ENCODE results near the gene TSGA10IP. TPM values are rescaled to one million over a fixed set of nuclear protein-coding genes. Genes with fewer than 3 reads are reported as not detected.

Gene TSGA10IP
- total RNA-seq, 2 donors from 2014 or later, result not detected

DNA sequence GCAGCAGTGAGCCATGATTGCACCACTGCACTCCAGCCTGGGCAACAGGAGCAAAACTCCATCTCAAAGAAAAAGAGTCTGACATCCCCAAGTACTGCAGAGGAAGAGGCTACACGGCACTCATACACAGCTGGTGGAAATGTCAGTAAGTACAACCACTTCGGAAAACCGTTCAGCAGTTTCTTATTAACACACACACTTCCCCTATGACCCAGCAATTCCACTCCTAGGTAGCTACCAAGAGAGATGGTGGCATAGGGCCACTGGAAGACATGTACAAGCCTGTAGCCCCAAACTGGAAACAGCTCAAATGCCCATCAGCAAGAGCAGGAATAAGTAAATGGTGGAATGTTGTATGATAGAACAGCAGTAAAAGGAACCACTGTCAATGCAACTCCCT is 22.7 kb upstream of the TSGA10IP start:
- TF ChIP-seq, protein P1, sequence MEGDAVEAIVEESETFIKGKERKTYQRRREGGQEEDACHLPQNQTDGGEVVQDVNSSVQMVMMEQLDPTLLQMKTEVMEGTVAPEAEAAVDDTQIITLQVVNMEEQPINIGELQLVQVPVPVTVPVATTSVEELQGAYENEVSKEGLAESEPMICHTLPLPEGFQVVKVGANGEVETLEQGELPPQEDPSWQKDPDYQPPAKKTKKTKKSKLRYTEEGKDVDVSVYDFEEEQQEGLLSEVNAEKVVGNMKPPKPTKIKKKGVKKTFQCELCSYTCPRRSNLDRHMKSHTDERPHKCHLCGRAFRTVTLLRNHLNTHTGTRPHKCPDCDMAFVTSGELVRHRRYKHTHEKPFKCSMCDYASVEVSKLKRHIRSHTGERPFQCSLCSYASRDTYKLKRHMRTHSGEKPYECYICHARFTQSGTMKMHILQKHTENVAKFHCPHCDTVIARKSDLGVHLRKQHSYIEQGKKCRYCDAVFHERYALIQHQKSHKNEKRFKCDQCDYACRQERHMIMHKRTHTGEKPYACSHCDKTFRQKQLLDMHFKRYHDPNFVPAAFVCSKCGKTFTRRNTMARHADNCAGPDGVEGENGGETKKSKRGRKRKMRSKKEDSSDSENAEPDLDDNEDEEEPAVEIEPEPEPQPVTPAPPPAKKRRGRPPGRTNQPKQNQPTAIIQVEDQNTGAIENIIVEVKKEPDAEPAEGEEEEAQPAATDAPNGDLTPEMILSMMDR (IDR thresholded peaks at IDR 0.05), result no peak

DNA sequence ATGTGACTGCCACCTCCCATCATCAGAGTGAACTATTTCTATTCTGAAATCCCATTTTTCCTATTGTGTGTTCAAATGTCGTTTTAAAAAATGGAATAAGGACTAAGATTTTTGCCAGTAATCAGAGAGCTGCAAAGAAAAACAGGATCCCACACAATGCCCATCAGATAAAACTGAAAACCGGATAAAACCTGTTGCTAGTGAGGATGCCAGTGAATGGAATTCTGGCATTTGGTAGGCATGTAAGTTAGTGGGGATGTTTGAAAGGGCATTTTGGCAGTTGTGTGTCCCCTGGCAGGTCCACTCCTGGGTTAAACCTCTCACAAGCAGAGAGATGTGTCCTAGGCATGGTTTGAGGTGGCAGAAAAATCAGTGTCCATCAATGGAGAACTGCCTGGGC is 19.9 kb upstream of the TSGA10IP start:
- Histone ChIP-seq H3K27me3 (no peaks in the 10 kb centered on the region), H3K4me1 (peaks cover 0 to 8% of the 10 kb centered on the region in 2 donors), H3K36me3 (peaks cover 12% of the 10 kb centered on the region), H3K9me3 (no peaks in the 10 kb centered on the region), H3K4me3 (no peak overlapping the region), H3K27ac (no peak overlapping the region)
- no peak for DNase-seq (ENCODE audit: low spot score)
- TF ChIP-seq, protein P1 (IDR thresholded peaks at IDR 0.05), result no peak

More for the DNA sequence above, 22.7 kb upstream of the TSGA10IP start:
- H3K4me1 ChIP-seq, result peaks cover 0 to 23% of the 10 kb centered on the region in 2 donors
- H3K27me3 ChIP-seq, result no peaks in the 10 kb centered on the region
- no peak for DNase-seq (ENCODE audit: low spot score)
- H3K27ac ChIP-seq, result no peak overlapping the region
- no peaks in the 10 kb centered on the region for H3K9me3 ChIP-seq
- no peak overlapping the region for H3K4me3 ChIP-seq
- peaks cover 12% of the 10 kb centered on the region for H3K36me3 ChIP-seq

DNA sequence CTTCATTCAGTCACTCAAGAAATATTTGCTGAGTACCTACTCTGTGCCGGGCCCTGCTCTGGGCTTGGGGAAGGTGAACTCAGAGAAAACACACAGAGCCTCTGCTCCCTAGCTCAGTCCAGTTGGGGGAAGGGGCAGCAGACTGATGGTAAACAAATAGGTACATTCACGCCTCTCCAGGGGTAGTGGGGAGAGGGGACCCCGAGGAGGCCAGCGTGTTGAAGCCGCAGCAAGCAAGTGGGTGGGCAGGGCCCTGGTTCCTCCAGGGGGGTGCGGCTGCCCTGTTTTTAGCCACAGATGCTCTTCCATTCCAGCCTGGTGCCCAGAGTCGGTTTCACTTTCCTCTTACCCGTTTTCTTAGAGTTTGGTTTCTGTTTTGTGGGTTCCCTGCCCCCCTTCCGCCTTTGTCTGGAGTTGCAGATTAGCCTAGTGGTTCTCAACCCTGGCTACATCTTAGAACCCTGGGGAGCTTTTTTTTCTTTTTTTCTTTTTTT is 17.3 kb upstream of the TSGA10IP start:
- no peak for DNase-seq (ENCODE audit: low spot score)
- H3K4me3 ChIP-seq, result no peak overlapping the region

DNA sequence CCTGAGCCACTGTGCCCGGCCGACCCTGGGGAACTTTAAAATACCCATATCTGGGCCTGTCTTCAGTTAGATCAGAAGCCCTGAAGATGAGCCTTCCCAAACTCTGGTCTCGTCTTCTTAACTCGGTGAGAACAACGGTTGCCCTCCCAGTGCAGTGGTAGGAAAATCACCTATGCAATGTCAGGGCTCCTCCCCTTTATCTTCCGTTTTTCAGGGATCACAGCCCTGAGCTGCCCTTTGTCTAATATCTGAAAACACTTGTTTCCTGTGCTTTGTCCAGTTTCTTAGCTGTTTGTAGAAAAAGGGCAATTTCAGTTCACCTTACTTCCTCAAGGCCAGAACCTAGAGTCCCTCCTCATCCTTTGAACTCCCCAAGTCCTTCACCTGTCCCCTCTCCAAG is 16.6 kb upstream of the TSGA10IP start:
- Histone ChIP-seq H3K27ac (no peak overlapping the region), H3K27me3 (no peaks in the 10 kb centered on the region), H3K9me3 (no peaks in the 10 kb centered on the region), H3K36me3 (no peaks in the 10 kb centered on the region), H3K4me3 (no peak overlapping the region), H3K4me1 (no peaks in the 10 kb centered on the region)
- TF ChIP-seq, protein P1 (IDR thresholded peaks at IDR 0.05), result no peak
- DNase-seq (ENCODE audit: low spot score), result no peak

More for the DNA sequence above, 17.3 kb upstream of the TSGA10IP start:
- Histone ChIP-seq H3K27me3 (no peaks in the 10 kb centered on the region), H3K27ac (no peak overlapping the region), H3K36me3 (peaks cover 2% of the 10 kb centered on the region), H3K9me3 (no peaks in the 10 kb centered on the region), H3K4me1 (no peaks in the 10 kb centered on the region)
- TF ChIP-seq, protein P1 (IDR thresholded peaks at IDR 0.05), result no peak

DNA sequence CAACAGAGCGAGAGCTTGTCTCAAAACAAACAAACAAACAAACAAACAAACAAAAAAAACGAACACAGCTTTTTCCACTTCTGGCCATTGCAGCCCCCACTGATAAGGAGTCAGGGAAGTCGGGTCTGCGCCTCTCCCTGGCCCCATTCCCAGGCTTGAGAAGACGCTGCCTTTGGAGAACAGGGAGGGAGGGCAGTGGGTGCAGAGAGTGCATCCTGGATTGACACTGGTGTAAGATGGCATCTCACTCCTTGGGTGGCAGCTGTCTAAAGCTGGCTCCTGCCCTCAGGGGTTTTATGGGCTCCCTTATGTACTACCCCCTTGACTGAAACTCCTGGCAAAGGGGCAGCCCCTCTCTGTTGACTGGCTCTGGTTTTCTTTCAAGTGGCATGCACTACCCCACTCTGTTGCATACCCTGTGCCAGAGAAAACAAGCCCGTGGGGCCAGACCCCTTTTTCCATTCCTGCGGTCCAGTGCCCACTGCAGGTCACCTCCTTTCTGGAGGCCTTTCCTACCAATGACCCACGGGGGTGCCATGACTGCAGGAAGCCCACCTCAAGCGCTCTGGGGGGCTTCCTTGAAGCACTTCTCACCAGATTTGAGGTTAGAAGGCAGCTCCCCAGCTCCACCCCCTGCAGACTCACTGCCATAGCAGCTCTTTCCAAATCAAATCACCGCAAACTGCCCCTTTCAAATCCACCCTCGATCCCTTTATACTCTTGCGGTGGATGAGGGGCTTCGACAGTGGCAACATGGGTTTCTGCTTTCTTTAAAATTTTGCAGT is 13.3 kb upstream of the TSGA10IP start:
- Histone ChIP-seq H3K4me1 (no peaks in the 10 kb centered on the region), H3K27ac (no peak overlapping the region), H3K9me3 (no peaks in the 10 kb centered on the region), H3K4me3 (no peak overlapping the region), H3K36me3 (no peaks in the 10 kb centered on the region), H3K27me3 (no peaks in the 10 kb centered on the region)
- no peak for DNase-seq (ENCODE audit: low spot score)
- TF ChIP-seq, protein P1 (IDR thresholded peaks at IDR 0.05), result no peak

All from right atrium auricular region (tissue), 2 donors.